Astrocyte of the cerebellum (primary cell): Measurements from ENCODE around the gene MBL2.

ENCODE experiments used
- DNase-seq: peaks from one replicate; pipeline ENCODE4 v3.0.0-alpha.2; 2011; ENCODE audit warnings: low read depth
- H3K4me3 ChIP-seq: 2 replicates; pipeline ENCODE4 v1.5.1; 2011; ENCODE audit warnings: mild to moderate bottlenecking, low read depth, low read length, moderate library complexity
- CTCF ChIP-seq: IDR thresholded peaks from 2 replicates; pipeline ENCODE4 v1.5.1; 2012; ENCODE audit warnings: low read length, low read depth, moderate library complexity, mild to moderate bottlenecking; ENCODE audit errors: missing control alignments
- in situ Hi-C: cut with HindIII; loops from 2 replicates; pipeline ENCODE4 v1.10.0; 2017; ENCODE audit warnings: low sequenced_read_pairs

MBL2 gene

GRCh38 chr10:52755297-52756062 lies 17.1 kb downstream of the MBL2 start:
- no peak for TF ChIP-seq CTCF
- H3K4me3 ChIP-seq: no peak overlapping the region
- in situ Hi-C loops: no loop called here
- DNase-seq: peak; percentile 3

GRCh38 chr10:52752801-52753445 lies 19.7 kb downstream of the MBL2 start:
- no peak overlapping the region for H3K4me3 ChIP-seq

GRCh38 chr10:52752261-52752660 lies 20.3 kb downstream of the MBL2 start:
- DNase-seq: no peak
- no peak for TF ChIP-seq CTCF
- no peak overlapping the region for H3K4me3 ChIP-seq
- in situ Hi-C loops: no loop called here

More at GRCh38 chr10:52752801-52753445, 19.7 kb downstream of the MBL2 start:
- no peak for TF ChIP-seq CTCF
- DNase-seq: no peak
- in situ Hi-C loops: no loop called here

- H3K4me3 ChIP-seq: no peak overlapping the region
- TF ChIP-seq CTCF: no peak
- DNase-seq: no peak
- in situ Hi-C loops: no loop called here
These were observed 21.2 kb downstream of the MBL2 start for GRCh38 chr10:52751337-52751736.

GRCh38 chr10:52750629-52751028 lies 22.0 kb downstream of the MBL2 start:
- DNase-seq: no peak
- H3K4me3 ChIP-seq: no peak overlapping the region
- TF ChIP-seq CTCF: no peak
- in situ Hi-C loops: no loop called here

- no peak for TF ChIP-seq CTCF
- no peak overlapping the region for H3K4me3 ChIP-seq
- in situ Hi-C loops: no loop called here
- no peak for DNase-seq
These were observed 24.9 kb downstream of the MBL2 start for GRCh38 chr10:52747694-52748093.
